CD4-positive, alpha-beta T cell treated with Interleukin-1 beta for 1 hour (primary cell): ENCODE results near the gene OR5L1.

ENCODE experiments used
- DNase-seq, 2 donors: peaks; one replicate each; pipeline ENCODE4 v3.0.0-alpha.2; 2020 to 2022

Gene OR5L1

GRCh38 chr11:55811067-55811466, at the start of gene OR5L1:
OR5L1 (plus strand) TSS chr11:55811367; CDS start chr11:55811467, 100 bp downstream.
- no peak for DNase-seq

GRCh38 chr11:55773138-55773537, 38.0 kb upstream of the OR5L1 start, which contains the start of gene OR5D13:
OR5D13 (plus strand) TSS chr11:55773438; CDS start chr11:55773438, 0 bp downstream.
- no peak for DNase-seq

GRCh38 chr11:55791606-55792005, 19.6 kb upstream of the OR5L1 start:
- no peak for DNase-seq

- no peak for DNase-seq
These were observed 17.8 kb upstream of the OR5L1 start for GRCh38 chr11:55793321-55793720.

GRCh38 chr11:55795256-55795655, 15.9 kb upstream of the OR5L1 start, which contains the start of gene OR5D14:
OR5D14 (plus strand) TSS chr11:55795556; CDS start chr11:55795556, 0 bp downstream.
- DNase-seq, result no peak

GRCh38 chr11:55806248-55806647, 4.9 kb upstream of the OR5L1 start:
- DNase-seq, result no peak

- no peak for DNase-seq
These were observed 8.2 kb downstream of the OR5L1 start, which contains the start of gene OR5D18 for GRCh38 chr11:55819330-55819729. OR5D18 (plus strand) TSS chr11:55819630; CDS start chr11:55819630, 0 bp downstream.

GRCh38 chr11:55826919-55827318, 15.8 kb downstream of the OR5L1 start, which contains the start of gene OR5L2:
OR5L2 (plus strand) TSS chr11:55827219; CDS start chr11:55827219, 0 bp downstream.
- DNase-seq, result no peak

- no peak for DNase-seq
These were observed 27.3 kb downstream of the OR5L1 start, which contains the start of gene OR5D16 for GRCh38 chr11:55838452-55838851. OR5D16 (plus strand) TSS chr11:55838752; CDS start chr11:55838752, 0 bp downstream.

- no peak for DNase-seq
These were observed 36.3 kb downstream of the OR5L1 start for GRCh38 chr11:55847453-55847852.

GRCh38 chr11:55849037-55849436, 37.9 kb downstream of the OR5L1 start:
- no peak for DNase-seq

- DNase-seq, result no peak
These were observed 41.0 kb downstream of the OR5L1 start for GRCh38 chr11:55852141-55852540.

GRCh38 chr11:55854704-55855103, 43.5 kb downstream of the OR5L1 start:
- DNase-seq, result no peak
